GM19438 (cell line): ENCODE data around the gene C2orf69.
A peak's percentile ranks its signal among the peaks of the same experiment; 100 is the strongest.

Experiments
- ATAC-seq: cut with Tn5 transposase; IDR thresholded peaks from one replicate; pipeline ENCODE4 v1.9.1; 2021; ENCODE audit warnings: low read depth; ENCODE audit not compliant: unreplicated experiment

C2orf69 gene

GRCh38 chr2:199911052-199911876 is at the start of gene C2orf69:
Gene C2orf69, plus strand, starts transcription at chr2:199911293. Its CDS starts 146 bp downstream, at chr2:199911439.
- ATAC-seq, result peak; percentile 83

GRCh38 chr2:199862788-199863187 is 48.3 kb upstream of the C2orf69 start:
- ATAC-seq, result no peak

- no peak for ATAC-seq
These were observed 45.2 kb upstream of the C2orf69 start for GRCh38 chr2:199865905-199866304.

GRCh38 chr2:199868431-199869226 is 42.5 kb upstream of the C2orf69 start:
- ATAC-seq, result no peak

- no peak for ATAC-seq
These were observed 41.9 kb upstream of the C2orf69 start for GRCh38 chr2:199869227-199869541.

- no peak for ATAC-seq
These were observed 41.4 kb upstream of the C2orf69 start for GRCh38 chr2:199869653-199870052.

GRCh38 chr2:199870581-199870980 is 40.5 kb upstream of the C2orf69 start:
- no peak for ATAC-seq

- ATAC-seq, result no peak
These were observed 36.9 kb upstream of the C2orf69 start for GRCh38 chr2:199874209-199874608.

- ATAC-seq, result no peak
These were observed 35.7 kb upstream of the C2orf69 start for GRCh38 chr2:199875400-199875799.

GRCh38 chr2:199882667-199883066 is 28.4 kb upstream of the C2orf69 start:
- ATAC-seq, result no peak

GRCh38 chr2:199883474-199884212 is 27.4 kb upstream of the C2orf69 start:
- no peak for ATAC-seq

- no peak for ATAC-seq
These were observed 15.7 kb upstream of the C2orf69 start for GRCh38 chr2:199895406-199895805.

GRCh38 chr2:199896617-199897016 is 14.5 kb upstream of the C2orf69 start:
- no peak for ATAC-seq

GRCh38 chr2:199901942-199902341 is 9.2 kb upstream of the C2orf69 start:
- ATAC-seq, result no peak

- ATAC-seq, result no peak
These were observed 8.5 kb upstream of the C2orf69 start for GRCh38 chr2:199902486-199903110.

- ATAC-seq, result no peak
These were observed 8.0 kb upstream of the C2orf69 start for GRCh38 chr2:199903111-199903510.

- ATAC-seq, result no peak
These were observed 3.9 kb upstream of the C2orf69 start for GRCh38 chr2:199907008-199907714.

GRCh38 chr2:199910338-199911051 is 598 bp upstream of the C2orf69 start:
- no peak for ATAC-seq

- no peak for ATAC-seq
These were observed 726 bp downstream of the C2orf69 start for GRCh38 chr2:199911877-199912161.
